Measurements from ENCODE around the gene ATP6V0A4.
"Not testable (repeated sequence)": the region's sequence is repeated elsewhere in the genome, so short reads cannot be mapped to it uniquely, and the experiment has no call there.

The ATP6V0A4 gene

DNA sequence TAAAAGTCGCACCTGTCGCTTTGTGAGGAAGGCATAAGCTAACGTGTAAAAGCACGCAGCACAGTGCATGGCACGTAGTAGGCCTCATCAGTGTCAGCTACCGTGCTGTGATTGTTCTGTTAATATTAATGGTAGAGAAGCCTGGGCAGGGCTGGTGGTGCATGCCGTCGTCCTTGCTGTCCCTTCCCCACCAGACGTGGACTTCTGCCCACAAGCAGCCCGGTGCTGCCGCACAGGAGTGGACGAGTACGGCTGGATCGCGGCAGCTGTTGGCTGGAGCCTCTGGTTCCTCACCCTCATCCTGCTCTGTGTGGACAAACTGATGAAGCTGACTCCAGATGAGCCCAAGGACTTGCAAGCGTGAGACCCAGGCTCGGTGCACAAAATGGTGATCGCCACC lies 4.7 kb upstream of the ATP6V0A4 start:
- DNase-seq (ENCODE audit: low read depth) = no peak

DNA sequence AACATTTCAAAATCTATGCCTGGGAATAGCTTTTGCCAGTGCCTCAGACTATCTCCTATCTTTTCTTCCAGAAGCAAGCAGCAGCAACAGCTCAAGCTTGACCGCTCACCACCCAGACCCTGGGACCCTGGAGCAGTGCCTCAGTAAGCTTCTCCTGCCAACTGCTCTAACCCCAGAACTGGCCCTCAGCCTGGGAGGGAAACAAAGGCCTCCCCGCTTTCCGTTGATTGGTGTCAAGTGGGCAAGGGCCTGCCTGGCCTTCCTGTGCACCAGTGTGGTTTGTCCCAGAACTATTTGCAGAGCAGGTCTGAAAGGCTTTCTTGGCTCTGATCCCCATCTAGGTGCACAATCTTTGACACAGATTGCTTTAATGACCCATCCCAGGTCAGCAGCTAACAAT lies 3.3 kb upstream of the ATP6V0A4 start:
- no peak for DNase-seq (ENCODE audit: low read depth)

DNA sequence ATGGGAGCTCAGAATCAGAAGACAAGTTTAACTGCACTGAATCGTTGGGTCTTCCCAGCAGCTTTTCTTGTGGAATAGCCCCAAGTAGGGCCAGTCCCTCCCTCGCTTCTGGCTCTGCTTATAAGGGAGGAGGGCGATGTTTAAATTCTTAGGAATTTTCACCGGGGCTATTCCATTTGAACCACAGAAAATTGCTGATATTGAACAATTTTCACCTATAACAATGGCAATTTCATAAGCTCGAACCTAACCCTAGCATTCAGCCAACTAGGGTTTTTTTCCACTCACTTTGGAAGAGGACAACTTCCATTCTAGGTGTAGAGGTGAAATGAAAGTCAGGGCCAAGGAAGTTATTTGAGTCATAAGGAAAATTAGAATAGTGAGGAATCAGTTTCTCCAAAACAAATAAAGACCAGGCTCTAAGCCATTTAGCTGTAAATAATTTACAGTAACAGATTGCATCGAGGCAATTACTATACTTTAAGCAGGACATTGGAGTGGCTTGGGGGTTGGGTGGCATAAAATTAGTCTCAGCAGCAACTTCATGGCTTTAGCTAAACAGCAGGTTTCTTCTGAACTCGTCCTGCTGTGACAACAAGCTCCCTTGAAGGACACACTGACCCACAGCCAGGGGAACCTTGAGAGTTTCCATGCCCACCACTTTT lies 1.5 kb upstream of the ATP6V0A4 start:
- no peak for DNase-seq (ENCODE audit: low read depth)

DNA sequence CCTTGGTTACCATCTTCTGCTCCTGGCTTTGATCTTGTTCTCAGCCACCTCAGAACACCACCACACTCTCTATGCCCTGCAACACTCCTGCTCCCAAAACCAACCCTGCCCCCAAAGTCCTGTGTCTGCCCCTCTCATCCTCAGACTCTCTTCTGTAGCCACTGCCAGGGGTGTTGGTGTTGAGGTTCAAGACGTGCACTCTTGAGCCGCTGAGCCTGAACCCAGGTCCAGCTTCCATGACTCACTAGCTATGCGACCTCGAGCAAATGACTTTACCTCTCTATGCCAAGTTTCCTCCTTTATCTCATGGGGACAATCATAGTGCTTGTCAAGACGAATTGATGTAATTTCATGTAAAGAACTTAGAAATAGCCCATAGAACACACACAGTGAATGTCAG lies 840 bp upstream of the ATP6V0A4 start:
- DNase-seq (ENCODE audit: low read depth) = no peak

DNA sequence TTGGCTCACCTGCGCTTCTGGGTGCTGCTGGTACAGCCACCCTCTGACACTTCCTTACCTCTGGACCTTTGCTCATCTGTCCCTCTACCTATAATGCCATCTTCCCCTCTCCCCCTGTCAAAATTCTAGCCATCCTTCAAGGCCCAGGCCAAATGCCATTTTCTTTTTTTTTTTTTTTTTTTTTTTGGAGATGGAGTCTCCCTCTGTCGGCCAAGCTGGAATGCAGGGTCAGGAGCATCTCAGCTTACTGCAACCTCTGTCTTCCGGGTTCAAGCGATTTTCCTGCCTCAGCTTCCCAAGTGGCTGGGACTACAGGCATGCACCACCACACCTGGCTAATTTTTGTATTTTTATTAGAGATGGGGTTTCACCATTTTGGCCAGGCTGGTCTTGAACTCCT lies 950 bp downstream of the ATP6V0A4 start:
- not testable (repeated sequence) for DNase-seq (ENCODE audit: low read depth)

DNA sequence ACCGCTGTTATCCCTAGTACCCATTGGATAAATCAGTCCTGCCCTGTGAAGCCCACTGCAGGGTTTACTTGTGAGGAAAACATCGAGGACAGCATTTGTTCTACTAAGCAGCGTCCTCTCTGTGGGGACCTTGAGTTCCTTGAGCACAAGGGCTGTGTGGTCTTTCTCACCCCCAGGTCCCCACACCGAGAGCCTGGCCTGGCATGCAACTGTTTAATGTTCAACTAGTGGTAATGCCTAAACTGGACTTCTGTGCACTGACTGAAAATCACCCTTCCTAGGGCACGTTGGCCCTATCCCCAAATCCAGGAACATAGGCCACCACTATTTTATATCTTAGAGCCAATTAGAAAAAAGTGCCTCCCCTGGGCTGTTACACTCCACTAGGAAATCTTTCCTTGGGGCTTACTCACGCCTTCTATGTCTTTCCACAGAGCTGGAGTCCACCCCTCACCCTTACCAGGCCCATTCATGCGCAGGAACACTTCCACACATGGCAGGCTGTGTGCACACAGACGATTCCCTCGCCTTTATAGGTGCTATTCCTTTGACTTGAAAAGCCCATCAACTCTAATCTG lies 1.9 kb downstream of the ATP6V0A4 start:
- DNase-seq (ENCODE audit: low read depth) = no peak

DNA sequence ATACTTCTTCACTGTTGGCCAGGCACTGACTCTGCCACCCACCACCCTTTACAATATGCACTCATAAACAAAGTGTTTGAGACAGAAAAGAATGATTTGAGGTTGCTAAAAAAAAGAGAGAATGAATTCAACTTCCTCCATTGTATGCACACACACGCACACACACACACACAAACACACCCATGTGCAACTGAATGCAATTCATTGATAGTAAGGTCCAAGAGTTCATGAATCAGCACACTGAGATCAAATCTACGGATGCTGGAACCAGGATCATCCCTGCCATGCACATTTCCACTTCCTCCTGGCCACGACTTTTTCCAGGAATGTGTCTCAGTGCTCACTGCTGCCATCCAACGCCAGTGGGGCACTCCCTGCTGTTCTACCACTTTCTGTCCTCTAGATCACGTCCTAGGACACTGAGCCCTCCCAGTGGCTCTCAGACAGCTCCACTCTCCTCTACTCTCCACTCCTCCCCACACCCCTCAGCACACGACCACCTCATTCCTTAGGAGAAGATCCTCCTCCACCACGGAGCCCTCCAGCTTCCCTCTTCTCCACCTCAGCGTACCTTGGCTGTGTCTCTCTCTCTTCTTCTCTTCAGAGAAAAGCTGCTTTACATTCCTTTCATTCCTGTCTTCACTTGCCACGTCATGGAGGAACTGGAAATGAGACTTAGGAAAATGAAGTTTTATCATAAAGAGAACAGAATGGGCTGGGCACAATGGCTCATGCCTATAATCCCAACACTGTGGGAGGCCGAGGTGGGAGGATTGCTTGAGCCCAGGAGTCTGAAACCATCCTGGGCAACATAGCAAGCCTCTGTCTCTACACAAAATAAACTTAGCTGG lies 12.2 kb downstream of the ATP6V0A4 start:
- no peak for DNase-seq (ENCODE audit: low read depth)

DNA sequence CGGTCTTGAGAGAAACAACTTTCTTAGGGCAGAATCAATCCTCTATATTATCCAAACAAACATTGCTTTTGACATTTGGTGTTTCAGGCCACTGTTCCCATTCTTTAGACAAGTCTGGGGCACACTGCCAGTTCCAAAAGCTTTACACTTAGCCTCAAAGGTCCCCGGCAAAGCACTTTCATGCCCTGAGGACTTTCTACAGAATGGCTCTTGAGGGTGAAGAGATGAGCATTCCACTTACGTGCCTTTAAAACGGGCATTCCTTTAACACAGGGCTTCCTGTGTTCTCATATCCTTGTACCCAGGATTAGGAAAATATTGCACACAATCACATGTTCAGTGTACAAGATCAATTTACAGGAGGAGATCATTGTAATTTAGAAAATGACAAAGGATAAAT lies 13.3 kb downstream of the ATP6V0A4 start:
- DNase-seq (ENCODE audit: low read depth) = no peak

DNA sequence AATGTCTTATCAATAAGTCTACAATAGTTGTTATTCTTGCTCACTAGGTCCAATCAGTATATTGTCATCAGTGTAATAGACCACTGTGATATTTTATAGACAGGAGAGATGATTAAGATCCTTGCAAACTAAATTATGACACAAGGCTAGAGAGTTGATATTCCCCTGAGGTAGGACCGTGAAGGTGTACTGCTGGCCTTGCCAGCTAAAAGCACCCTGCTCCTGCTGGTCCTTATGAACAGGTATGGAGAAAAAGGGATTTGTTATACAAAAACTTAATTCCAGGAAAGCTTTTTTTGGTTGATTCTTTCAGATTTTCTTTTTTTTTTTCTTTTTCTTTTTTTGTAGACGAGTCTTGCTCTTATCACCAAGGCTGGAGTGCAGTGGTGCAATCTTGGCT lies 17.0 kb downstream of the ATP6V0A4 start:
- no peak for DNase-seq (ENCODE audit: low read depth)

DNA sequence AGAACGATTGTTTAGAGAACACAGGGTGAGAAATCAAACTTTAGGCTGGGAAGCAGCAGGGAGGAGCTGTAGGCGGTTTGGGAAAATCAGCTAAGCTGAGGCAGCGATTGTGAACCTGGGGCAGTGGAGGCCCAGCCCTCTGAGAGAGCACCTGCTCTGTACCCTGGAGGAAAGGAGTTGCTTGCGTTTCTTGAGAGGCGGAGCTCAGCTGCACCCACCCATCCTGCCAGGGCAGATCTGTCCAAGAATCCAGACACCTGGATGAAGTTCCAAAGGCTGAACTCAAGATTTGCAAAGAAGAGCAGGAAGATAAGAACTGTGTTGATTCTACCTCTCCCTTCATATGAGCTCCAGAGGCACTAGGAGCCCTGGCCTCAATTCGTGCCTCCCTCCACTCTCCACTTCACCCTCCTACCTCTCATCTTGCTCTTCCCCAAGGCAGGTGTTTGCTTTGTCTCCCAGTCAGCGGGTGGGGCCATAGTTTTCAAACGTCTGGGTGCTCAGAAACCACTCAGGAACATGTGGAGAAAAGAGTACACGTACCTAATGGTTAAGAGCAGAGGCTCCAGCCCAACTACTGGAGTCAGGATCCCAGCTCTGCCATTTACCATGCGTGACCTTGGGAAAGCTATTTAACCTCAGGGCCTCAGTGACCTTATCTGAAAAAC lies 21.7 kb downstream of the ATP6V0A4 start:
- no peak for DNase-seq (ENCODE audit: low read depth)

DNA sequence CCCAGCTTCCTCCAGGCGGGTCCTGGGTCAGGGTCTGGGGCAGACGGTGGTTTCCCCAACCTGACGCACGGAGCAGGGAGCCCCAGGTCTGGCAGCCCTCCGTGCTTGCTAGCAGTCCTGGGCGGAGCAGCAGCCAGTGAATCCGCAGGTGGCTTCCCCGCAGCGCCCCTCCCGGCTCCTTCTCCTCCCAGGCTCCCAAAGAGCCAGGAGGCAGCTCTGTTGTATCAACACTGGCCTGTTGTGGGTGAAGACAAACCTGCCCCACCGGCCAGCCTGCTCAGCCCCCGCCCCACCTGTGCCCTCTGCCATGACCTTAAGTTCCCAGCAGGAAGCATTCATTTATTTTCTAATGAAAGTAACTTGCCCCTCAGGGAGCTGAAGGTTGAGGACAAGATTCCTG lies 24.2 kb downstream of the ATP6V0A4 start:
- DNase-seq (ENCODE audit: low read depth) = no peak

DNA sequence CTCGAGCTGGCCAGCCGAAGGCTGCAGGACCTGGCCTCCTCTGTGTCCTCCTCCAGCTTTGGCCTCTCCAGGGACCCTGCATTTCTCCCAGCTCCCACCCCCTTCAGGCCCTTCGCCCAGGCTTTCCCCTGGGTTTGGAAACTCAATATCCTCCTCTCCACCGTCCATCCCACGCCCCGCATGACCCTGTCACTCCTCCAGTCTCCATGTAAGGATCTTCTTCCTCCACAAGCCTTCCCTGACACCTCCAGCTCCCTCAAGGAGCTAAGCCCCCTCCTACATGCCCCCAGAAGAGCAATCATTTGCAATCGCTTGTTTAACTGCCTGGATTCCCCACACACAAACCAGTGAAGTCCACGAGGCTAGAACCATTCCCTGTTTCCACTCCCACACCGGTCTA lies 24.8 kb downstream of the ATP6V0A4 start:
- no peak for DNase-seq (ENCODE audit: low read depth)

DNA sequence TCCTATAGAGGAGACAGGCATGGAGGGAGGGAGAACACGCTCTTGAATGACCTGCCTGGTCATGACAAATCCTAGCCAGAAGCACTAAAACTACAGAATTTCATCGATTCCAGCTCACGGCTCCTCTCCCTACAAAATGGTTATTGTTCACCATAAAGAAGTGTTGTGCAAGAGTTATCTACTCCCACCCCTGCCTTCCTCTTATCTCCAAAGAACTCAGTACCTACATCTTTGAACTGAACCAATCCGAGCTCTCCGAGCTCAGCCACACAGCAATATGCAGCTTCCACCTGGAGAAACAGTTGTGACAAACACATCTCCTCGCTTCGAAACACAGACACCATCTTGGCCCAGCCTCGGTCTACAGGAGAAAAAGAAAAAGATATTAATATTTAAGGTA lies 27.1 kb downstream of the ATP6V0A4 start:
- no peak for DNase-seq (ENCODE audit: low read depth)

DNA sequence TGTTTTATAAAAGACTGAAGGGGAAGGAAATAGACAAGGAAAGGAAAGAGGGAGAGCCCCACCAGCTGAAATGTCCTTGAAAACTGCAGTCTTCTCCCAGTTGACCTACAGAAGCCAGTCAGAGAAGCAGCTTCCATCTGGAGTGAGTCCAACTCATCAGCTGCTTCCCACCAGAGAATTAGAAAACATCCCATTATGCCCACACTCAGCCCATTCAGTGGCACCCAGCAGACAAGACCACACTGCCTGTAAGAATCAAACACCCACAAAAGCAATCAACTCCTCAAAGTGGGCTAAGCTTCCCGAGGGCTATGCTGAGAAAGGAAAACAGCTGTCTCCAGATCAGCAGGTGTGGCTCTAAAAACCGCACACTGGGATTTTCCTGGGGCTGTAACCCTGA lies 29.8 kb downstream of the ATP6V0A4 start:
- DNase-seq (ENCODE audit: low read depth) = no peak

DNA sequence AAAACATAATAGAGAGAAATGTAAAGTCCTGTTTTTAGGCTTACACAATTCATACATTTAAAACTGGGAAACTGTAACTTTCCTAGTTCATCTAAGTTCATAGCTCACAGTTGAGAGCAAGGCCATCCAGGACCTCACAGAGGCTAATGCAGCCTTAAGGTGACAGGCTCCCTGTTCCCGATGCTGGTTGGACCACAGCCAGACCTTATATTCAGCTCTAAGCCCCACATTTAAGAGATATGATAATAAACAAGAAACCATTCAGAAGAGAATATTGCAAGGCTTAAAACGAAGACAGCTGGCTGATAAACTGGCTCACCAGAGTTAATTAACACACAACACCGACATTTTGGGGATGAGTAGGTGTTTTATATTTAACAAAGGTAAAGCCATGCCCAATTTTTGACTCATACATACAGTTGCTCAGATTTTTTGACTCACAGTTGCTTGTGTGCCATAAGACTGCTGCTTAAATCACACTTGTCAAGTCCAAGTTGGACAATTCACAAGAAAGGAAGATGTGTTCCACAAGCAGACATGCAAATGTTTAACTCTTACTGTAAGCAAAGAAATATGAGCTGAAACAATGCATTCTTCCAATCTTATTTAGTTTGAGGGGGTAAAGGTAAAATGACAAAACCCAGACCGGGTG lies 41.3 kb downstream of the ATP6V0A4 start:
- no peak for DNase-seq (ENCODE audit: low read depth)

DNA sequence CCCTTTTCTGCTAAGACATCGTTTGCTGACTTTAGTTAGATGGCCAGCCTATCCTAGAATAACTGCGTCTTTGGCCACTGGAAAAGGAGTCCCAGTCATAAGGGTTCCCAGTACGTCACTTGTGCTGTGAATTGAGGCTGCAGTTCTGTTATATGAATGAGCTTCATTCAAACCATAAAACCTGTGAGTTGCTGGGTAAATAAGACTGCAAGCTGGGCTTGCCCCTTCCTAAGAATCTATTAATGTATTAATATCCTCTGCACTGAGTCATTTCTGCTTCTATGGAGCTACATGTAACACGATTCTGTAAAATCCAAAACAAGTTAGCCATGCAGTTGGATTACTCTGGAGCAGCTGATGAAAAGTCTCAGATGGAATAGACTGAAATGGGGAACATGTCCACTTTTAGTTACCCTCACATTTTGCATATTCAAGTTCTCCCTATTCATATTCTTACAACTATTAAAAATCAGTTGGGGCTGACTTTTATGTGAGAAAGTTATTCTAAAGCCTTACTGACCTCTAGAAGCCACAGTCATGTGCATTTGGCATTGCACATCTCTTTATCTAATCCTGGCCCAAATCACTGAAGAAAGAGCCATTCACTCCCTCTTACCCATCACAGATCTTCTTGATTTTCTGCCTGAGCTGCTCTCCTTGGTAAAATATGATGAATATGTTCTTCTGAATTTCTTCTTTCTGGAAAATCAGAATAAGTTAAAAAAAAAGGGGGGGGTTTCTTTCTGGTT lies 42.0 kb downstream of the ATP6V0A4 start:
- DNase-seq (ENCODE audit: low read depth) = no peak

DNA sequence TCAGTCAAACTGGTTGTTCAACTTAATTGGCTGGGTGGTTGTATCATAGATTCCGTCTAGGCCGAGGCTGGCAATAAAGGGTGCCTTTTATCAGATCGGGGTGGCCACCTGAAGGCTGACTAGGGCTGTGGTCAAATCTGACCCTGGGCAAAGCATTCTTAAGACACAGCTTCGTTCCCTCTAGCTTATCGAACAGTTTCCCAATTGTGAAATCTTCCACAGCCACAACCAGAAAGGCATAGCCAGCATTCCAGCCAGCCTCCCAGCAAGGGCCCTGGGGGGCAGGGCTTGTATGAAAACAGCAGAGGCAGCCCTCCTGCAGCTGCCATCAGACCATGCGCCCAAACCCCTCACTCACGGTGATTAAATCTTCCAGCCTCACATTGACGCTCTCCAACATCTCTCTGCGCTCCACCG lies 42.7 kb downstream of the ATP6V0A4 start:
- no peak for DNase-seq (ENCODE audit: low read depth)

DNA sequence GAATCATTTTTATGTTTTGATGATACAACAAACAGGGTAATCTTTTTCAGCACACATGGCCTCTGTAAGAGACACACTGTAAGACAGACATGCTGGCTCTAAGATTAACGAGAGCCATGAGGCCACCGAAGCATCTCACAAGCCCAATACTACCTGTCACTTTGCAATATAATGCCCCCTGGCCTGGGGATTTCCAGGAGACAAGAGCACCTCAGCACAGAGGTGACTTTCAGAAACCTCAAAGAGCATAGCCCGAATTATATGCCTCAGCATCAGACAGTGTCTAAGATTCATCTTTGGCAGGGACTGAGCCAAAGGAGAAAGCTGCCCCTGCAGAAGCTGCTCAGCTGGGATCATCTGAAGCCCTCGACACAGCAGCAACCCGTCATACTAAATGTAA lies 44.4 kb downstream of the ATP6V0A4 start:
- DNase-seq (ENCODE audit: low read depth) = peak; percentile 4

DNA sequence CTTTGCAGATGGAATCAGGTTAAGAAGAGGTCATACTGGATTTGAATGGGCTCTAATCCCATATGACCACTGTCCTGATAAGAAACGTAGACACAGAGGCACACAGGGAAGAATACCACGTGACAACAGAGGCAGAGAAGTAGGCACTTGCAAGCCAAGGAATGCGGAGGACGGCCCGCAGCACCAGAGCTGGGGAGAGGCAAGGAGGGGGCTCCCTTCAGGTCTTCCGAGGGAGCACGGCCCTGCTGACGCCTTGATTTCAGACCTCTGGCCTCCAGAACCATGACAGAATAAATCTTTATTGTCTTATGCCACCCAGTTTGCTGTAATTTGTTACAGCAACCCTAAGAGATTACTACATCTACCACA lies 44.9 kb downstream of the ATP6V0A4 start:
- no peak for DNase-seq (ENCODE audit: low read depth)

DNA sequence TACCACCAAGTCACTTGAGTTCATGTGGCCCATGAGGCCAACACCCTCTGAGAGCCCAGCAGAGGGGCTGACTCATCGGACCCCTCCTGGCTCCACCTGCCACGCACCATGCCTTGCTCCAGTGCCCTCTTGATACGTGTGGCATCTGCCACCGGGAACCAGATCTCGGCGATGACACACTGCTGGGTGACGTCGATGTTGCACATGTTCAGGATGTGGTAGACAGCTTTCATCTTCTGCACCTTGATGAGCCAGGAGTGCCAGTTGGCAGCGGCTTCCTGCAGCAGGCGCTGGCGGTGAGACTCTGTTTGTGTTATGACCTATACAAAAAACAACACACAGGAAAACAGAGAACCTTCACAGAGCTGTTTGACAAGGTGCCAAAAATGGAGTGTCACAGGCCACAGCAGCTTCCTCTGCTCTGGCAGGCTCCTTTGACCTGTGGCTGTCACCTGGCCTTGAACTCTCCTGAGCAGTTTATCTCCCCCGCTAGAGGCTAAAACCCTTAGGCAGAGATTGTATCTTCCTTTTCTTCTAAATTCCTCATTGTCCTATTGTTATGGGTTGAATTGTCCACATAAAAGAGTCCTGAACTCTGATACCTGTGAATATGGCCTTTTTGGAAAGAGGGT lies 45.4 kb downstream of the ATP6V0A4 start:
- DNase-seq (ENCODE audit: low read depth) = peak; percentile 95

DNA sequence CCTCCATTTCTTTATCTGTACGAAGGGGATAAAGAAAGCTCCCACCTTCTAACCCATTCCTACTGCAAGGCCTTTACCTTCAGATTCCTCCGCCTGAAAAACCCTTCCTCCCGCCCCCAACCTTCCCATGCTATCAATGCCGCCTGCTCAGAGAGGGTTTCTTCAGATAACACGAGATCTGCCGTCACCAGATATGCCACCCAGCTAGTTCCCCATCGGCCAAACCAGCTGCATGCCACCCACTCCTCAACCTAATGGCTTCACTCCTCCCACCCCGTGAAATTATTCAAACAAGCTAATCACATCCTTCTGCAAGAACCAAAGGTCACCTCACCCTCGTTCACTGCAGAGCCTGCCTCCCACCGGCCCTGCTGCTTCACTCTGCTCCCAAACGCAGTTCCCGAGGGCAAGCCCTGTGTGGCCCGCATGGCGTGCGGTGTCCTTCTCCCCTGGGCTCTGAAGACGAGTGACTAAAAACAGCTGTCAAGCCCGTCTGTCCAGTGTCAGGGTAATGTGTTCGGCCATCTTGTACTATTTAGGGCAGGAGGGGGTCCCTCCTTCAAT lies 47.0 kb downstream of the ATP6V0A4 start:
- DNase-seq (ENCODE audit: low read depth) = no peak

Measured in T-helper 22 cell (primary cell).